HCT116 (cell line): ENCODE measurements around the gene ARID3A. TPM values are rescaled to one million over a fixed set of nuclear protein-coding genes. Genes with fewer than 3 reads are reported as not detected.

Source experiments
- ATAC-seq: fragments of 200-7000 bp; cut with Tn5 transposase; 2 replicates; pipeline ENCODE4 v1.9.1; 2020; ENCODE audit warnings: mild to moderate bottlenecking, moderate library complexity
- BruUV-seq: library from RNA; stranded (reverse); fragments of 400-500 nt; replicated peaks from 2 replicates; lab custom pipeline; 2021; lab: Mats Ljungman, UMichigan
- CTCF ChIA-PET: fragments of 300-600 bp; sonication (Branson Sonifier 250); formaldehyde crosslinking; loops from one replicate; lab custom pipeline; 2021; ENCODE audit warnings: antibody characterized with exemption; lab: Charles Lee
- POLR2A ChIA-PET: fragments of 300-600, 350-600 bp; sonication (Branson Sonifier 250); formaldehyde crosslinking; loops from one replicate; lab custom pipeline; 2021; ENCODE audit warnings: antibody characterized with exemption; lab: Charles Lee
- RAD21 ChIA-PET, 2 experiments: fragments of 300-600 bp; sonication (Branson Sonifier 250); formaldehyde crosslinking; loops; one replicate each; lab custom pipeline; 2023; ENCODE audit warnings: low total read pairs in 2 of 2; ENCODE audit not compliant: uncharacterized antibody in 2 of 2, unreplicated experiment in 2 of 2, low non-redundant PET in 1 of 2; lab: Charles Lee
- DNase-seq: peaks from one replicate; pipeline ENCODE4 v3.0.0-alpha.2; 2010; ENCODE audit warnings: low read depth, low spot score
- H2AFZ ChIP-seq: fragments of 200-600 bp; shearing (Covaris generic), sonication (generic); 2 replicates; pipeline ENCODE4 v1.6.1; 2017; ENCODE audit warnings: low read depth, mixed run types, mixed read lengths, antibody characterized with exemption, low read length; ENCODE audit not compliant: poor library complexity, severe bottlenecking
- H3K27ac ChIP-seq: 2 replicates; pipeline ENCODE4 v1.5.1; 2012; ENCODE audit warnings: low read depth, low read length
- H3K27me3 ChIP-seq: fragments of 200-600 bp; sonication (generic); 2 replicates; pipeline ENCODE4 v1.6.1; 2016; ENCODE audit warnings: mixed run types, low read length, mixed read lengths; ENCODE audit not compliant: insufficient read depth
- H3K36me3 ChIP-seq, 2 experiments: fragments of 200-500 bp in 1 of 2; fragments of 200-600 bp in 1 of 2; sonication (Bioruptor generic) in 1 of 2; sonication (generic) in 1 of 2; 2 replicates each; pipeline versions ENCODE4 v1.5.1 to v1.6.1; 2014 to 2016; ENCODE audit warnings: low read length in 2 of 2, inconsistent platforms in 1 of 2, mixed read lengths in 1 of 2, mixed run types in 1 of 2; ENCODE audit not compliant: insufficient read depth in 2 of 2, control insufficient read depth in 1 of 2
- H3K4me1 ChIP-seq, 2 experiments: fragments of 200-600 bp in 1 of 2; sonication (generic) in 1 of 2; 2 replicates each; pipeline versions ENCODE4 v1.5.1 to v1.6.1; 2012 to 2017; ENCODE audit warnings: low read length in 2 of 2, inconsistent platforms in 1 of 2, mild to moderate bottlenecking in 1 of 2, mixed read lengths in 1 of 2, mixed run types in 1 of 2, moderate library complexity in 1 of 2; ENCODE audit not compliant: insufficient read depth in 2 of 2, control insufficient read depth in 1 of 2
- H3K4me2 ChIP-seq: fragments of 200-600 bp; sonication (generic); 2 replicates; pipeline ENCODE4 v1.6.1; 2017; ENCODE audit warnings: mixed run types, low read length, mixed read lengths
- H3K4me3 ChIP-seq, 2 experiments: fragments of 200-600 bp in 1 of 2; sonication (generic) in 1 of 2; replicated peaks in 1 of 2; 2 replicates each; pipeline ENCODE4 v1.5.1; 2011 to 2016; ENCODE audit warnings: low read length in 2 of 2, control low read depth in 1 of 2, low read depth in 1 of 2, mild to moderate bottlenecking in 1 of 2, mixed read lengths in 1 of 2, mixed run types in 1 of 2
- H3K79me2 ChIP-seq: fragments of 200-600 bp; sonication (generic); 2 replicates; pipeline ENCODE4 v1.6.1; 2017; ENCODE audit warnings: mild to moderate bottlenecking, mixed run types, low read length, moderate library complexity, mixed read lengths; ENCODE audit not compliant: insufficient read depth
- H3K9ac ChIP-seq: fragments of 200-600 bp; sonication (generic); 2 replicates; pipeline ENCODE4 v1.6.1; 2016; ENCODE audit warnings: low read length, mixed read lengths
- H3K9me2 ChIP-seq: fragments of 200-600 bp; sonication (generic), shearing (Covaris generic); 2 replicates; pipeline ENCODE4 v1.6.1; 2017; ENCODE audit warnings: mixed run types, mild to moderate bottlenecking, moderate library complexity; ENCODE audit not compliant: insufficient read depth
- H3K9me3 ChIP-seq, 2 experiments: fragments of 200-500 bp in 1 of 2; fragments of 200-600 bp in 1 of 2; sonication (Bioruptor generic) in 1 of 2; sonication (generic) in 1 of 2; 2 replicates each; pipeline ENCODE4 v1.6.1; 2014 to 2017; ENCODE audit warnings: low read length in 2 of 2, mixed read lengths in 2 of 2, inconsistent platforms in 1 of 2, low read depth in 1 of 2, mild to moderate bottlenecking in 1 of 2, mixed run types in 1 of 2, moderate library complexity in 1 of 2; ENCODE audit not compliant: control insufficient read depth in 1 of 2, insufficient read depth in 1 of 2
- H4K20me1 ChIP-seq: fragments of 200-600 bp; sonication (generic), shearing (Covaris generic); 2 replicates; pipeline ENCODE4 v1.6.1; 2017; ENCODE audit warnings: mixed run types, mild to moderate bottlenecking, moderate library complexity; ENCODE audit not compliant: insufficient read depth
- CBX3 ChIP-seq: IDR thresholded peaks from 2 replicates; pipeline ENCODE4 v1.6.1; 2012; ENCODE audit warnings: low read depth
- CEBPB ChIP-seq: IDR thresholded peaks from 2 replicates; pipeline ENCODE4 v1.6.1; 2012; ENCODE audit warnings: low read depth
- ELF1 ChIP-seq: IDR thresholded peaks from 2 replicates; pipeline ENCODE4 v1.6.1; 2012; ENCODE audit warnings: low read depth, borderline replicate concordance
- EZH2phosphoT487 ChIP-seq: fragments of 200-600 bp; IDR thresholded peaks from 2 replicates; pipeline ENCODE4 v1.6.1; 2018; ENCODE audit warnings: antibody characterized with exemption, borderline replicate concordance
- FOSL1 ChIP-seq: IDR thresholded peaks from 2 replicates; pipeline ENCODE4 v1.6.1; 2012; ENCODE audit warnings: low read depth
- JUND ChIP-seq: IDR thresholded peaks from 2 replicates; pipeline ENCODE4 v1.6.1; 2012
- MAX ChIP-seq: IDR thresholded peaks from 2 replicates; pipeline ENCODE4 v1.6.1; 2012
- POLR2A ChIP-seq: IDR thresholded peaks from 2 replicates; pipeline ENCODE4 v1.7.0; 2011; ENCODE audit warnings: borderline replicate concordance; ENCODE audit not compliant: insufficient read depth, insufficient read length; ENCODE audit errors: extremely low read depth
- POLR2AphosphoS5 ChIP-seq: IDR thresholded peaks from 2 replicates; pipeline ENCODE4 v1.6.1; 2011; ENCODE audit warnings: mild to moderate bottlenecking, low read depth, low read length, moderate library complexity
- RAD21 ChIP-seq: IDR thresholded peaks from 2 replicates; pipeline ENCODE4 v1.6.1; 2012; ENCODE audit warnings: low read depth, mild to moderate bottlenecking
- SIN3A ChIP-seq: IDR thresholded peaks from 2 replicates; pipeline ENCODE4 v1.6.1; 2012; ENCODE audit warnings: low read depth
- SP1 ChIP-seq: IDR thresholded peaks from 2 replicates; pipeline ENCODE4 v1.6.1; 2012; ENCODE audit warnings: low read depth
- SRF ChIP-seq: IDR thresholded peaks from 2 replicates; pipeline ENCODE4 v1.6.1; 2012; ENCODE audit warnings: low read depth
- TCF7L2 ChIP-seq: IDR thresholded peaks from 2 replicates; pipeline ENCODE4 v1.7.0; 2011; ENCODE audit warnings: borderline replicate concordance, inconsistent platforms; ENCODE audit not compliant: insufficient read depth, insufficient read length; ENCODE audit errors: extremely low read depth
- YY1 ChIP-seq: IDR thresholded peaks from 2 replicates; pipeline ENCODE4 v1.6.1; 2011; ENCODE audit warnings: low read length, low read depth, moderate library complexity, mild to moderate bottlenecking; ENCODE audit not compliant: insufficient replicate concordance; ENCODE audit errors: extremely low read depth
- ZBTB33 ChIP-seq: IDR thresholded peaks from 2 replicates; pipeline ENCODE4 v1.6.1; 2011; ENCODE audit warnings: mild to moderate bottlenecking, low read length, moderate library complexity; ENCODE audit not compliant: insufficient replicate concordance; ENCODE audit errors: extremely low read depth
- ZFX ChIP-seq: fragments of 450-650 bp; IDR thresholded peaks from 2 replicates; pipeline ENCODE4 v1.6.1; 2017
- ZNF274 ChIP-seq: fragments of 200-500 bp; sonication (Bioruptor generic); IDR thresholded peaks from 2 replicates; pipeline ENCODE4 v1.6.1; 2014; ENCODE audit warnings: mild to moderate bottlenecking, low read depth, low read length, inconsistent platforms
- intact Hi-C: fragments of 100-400 bp; cut with micrococcal nuclease; formaldehyde crosslinking; loops from 2 replicates; pipeline ENCODE4 v1.10.0; 2022
- total RNA-seq: library from RNA; stranded (reverse); gene quantifications from one replicate; pipeline ENCODE4 v1.2.1, GENCODE V29; 2021; ENCODE audit not compliant: unreplicated experiment
- TF ChIP-seq, protein P1 (sequence below), 3 experiments: fragments of 200-600 bp in 1 of 3; sonication (generic) in 1 of 3; IDR thresholded peaks in 2 of 3; conservative IDR thresholded peaks in 1 of 3; 2 replicates each; pipeline ENCODE4 v1.5.1; 2012 to 2017; ENCODE audit warnings: low read depth in 2 of 3, low read length in 2 of 3, antibody characterized with exemption in 1 of 3, borderline replicate concordance in 1 of 3, control low read depth in 1 of 3, mild to moderate bottlenecking in 1 of 3, mixed read lengths in 1 of 3, mixed run types in 1 of 3, moderate library complexity in 1 of 3; ENCODE audit not compliant: insufficient read depth in 1 of 3
- TF ChIP-seq, protein P2 (sequence below): IDR thresholded peaks from 2 replicates; pipeline ENCODE4 v1.6.1; 2012; ENCODE audit warnings: low read depth

Gene ARID3A
- total RNA-seq, 1 experiment from 2014 or later: 21.8 TPM

DNA sequence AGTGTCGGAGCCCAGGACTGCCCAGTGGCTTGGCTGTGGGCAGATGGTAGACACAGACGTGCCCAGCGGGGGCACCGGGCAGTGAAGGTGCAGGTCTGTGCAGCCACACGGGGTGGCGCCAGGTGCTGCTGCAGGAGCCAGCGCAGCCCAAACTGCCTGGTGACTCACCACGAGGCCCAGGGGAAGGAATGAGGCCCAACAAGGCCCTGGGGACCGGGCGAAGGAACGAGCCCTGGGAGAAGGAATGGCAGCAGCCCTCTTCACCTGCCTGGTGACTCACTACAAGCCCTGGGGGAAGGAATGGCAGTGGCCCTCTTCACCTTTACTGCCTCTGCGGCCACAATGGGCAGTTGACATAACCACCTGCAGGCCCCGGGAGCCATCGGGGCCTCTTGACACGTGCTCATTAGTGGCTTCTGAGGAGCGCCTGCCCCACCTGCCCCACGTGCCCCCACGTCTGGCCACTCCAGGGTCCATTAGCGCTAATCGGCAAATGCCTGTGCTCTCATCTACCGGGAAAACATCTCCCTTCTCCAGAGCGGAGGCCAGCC lies 42.1 kb upstream of the ARID3A start:
- Histone ChIP-seq H3K27me3 (no peaks in the 10 kb centered on the region), H3K4me2 (peak overlapping the region; percentile 60), H4K20me1 (no peaks in the 10 kb centered on the region), H3K4me1 (peaks cover 20 to 22% of the 10 kb centered on the region in 2 experiments), H3K4me3 (no peak overlapping the region), H3K9me2 (no peaks in the 10 kb centered on the region), H3K9me3 (no peaks in the 10 kb centered on the region), H3K79me2 (no peaks in the 10 kb centered on the region), H2AFZ (no peak overlapping the region), H3K27ac (peak overlapping the region; percentile 77), H3K9ac (peak overlapping the region; percentile 57), H3K36me3 (peaks cover 5 to 11% of the 10 kb centered on the region in 2 experiments; a peak in 3 of 4 replicates)
- ChIA-PET CTCF (no interaction called here), POLR2A (no interaction called here), RAD21 (interaction anchor here in 1 of 2 experiments (0.8 kb wide), 1 partner anchor 10 kb away, joined by 3 read pairs; the partner anchor contains the start of gene RNU6-9)
- BruUV-seq: no TSS peak
- ATAC-seq (peak; percentile 95), DNase-seq (peak; percentile 91)
- intact Hi-C loops: loop anchor here (1.0 to 2.0 kb wide), 2 partner anchors 25 to 34 kb away; partner anchors contain the start of gene KISS1R
- TF ChIP-seq TCF7L2 (no peak), ZFX (peak; percentile 70; the same call in 1 of the 2 replicates), SIN3A (no peak; the same call in none of the 2 replicates), SP1 (peak; percentile 85), ZNF274 (no peak), ELF1 (no peak), SRF (no peak; the same call in 1 of the 2 replicates), ZBTB33 (peak; percentile 77), POLR2A (no peak), EZH2phosphoT487 (no peak), RAD21 (peak; percentile 96), CBX3 (peak; percentile 97), YY1 (peak; percentile 20), JUND (peak; percentile 95), FOSL1 (peak; percentile 92), POLR2AphosphoS5 (peak; percentile 67), CEBPB (no peak), MAX (peak; percentile 96)
- TF ChIP-seq, protein P1, sequence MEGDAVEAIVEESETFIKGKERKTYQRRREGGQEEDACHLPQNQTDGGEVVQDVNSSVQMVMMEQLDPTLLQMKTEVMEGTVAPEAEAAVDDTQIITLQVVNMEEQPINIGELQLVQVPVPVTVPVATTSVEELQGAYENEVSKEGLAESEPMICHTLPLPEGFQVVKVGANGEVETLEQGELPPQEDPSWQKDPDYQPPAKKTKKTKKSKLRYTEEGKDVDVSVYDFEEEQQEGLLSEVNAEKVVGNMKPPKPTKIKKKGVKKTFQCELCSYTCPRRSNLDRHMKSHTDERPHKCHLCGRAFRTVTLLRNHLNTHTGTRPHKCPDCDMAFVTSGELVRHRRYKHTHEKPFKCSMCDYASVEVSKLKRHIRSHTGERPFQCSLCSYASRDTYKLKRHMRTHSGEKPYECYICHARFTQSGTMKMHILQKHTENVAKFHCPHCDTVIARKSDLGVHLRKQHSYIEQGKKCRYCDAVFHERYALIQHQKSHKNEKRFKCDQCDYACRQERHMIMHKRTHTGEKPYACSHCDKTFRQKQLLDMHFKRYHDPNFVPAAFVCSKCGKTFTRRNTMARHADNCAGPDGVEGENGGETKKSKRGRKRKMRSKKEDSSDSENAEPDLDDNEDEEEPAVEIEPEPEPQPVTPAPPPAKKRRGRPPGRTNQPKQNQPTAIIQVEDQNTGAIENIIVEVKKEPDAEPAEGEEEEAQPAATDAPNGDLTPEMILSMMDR (IDR thresholded peaks at IDR 0.05 in 2 of 3, conservative IDR thresholded peaks at IDR 0.05 in 1 of 3; ENCODE audit: borderline replicate concordance in 1 of 3, insufficient read depth in 1 of 3, low read depth in 2 of 3, low read length in 2 of 3): peak; percentile 72 to 90 (median 80)
- TF ChIP-seq, protein P2, sequence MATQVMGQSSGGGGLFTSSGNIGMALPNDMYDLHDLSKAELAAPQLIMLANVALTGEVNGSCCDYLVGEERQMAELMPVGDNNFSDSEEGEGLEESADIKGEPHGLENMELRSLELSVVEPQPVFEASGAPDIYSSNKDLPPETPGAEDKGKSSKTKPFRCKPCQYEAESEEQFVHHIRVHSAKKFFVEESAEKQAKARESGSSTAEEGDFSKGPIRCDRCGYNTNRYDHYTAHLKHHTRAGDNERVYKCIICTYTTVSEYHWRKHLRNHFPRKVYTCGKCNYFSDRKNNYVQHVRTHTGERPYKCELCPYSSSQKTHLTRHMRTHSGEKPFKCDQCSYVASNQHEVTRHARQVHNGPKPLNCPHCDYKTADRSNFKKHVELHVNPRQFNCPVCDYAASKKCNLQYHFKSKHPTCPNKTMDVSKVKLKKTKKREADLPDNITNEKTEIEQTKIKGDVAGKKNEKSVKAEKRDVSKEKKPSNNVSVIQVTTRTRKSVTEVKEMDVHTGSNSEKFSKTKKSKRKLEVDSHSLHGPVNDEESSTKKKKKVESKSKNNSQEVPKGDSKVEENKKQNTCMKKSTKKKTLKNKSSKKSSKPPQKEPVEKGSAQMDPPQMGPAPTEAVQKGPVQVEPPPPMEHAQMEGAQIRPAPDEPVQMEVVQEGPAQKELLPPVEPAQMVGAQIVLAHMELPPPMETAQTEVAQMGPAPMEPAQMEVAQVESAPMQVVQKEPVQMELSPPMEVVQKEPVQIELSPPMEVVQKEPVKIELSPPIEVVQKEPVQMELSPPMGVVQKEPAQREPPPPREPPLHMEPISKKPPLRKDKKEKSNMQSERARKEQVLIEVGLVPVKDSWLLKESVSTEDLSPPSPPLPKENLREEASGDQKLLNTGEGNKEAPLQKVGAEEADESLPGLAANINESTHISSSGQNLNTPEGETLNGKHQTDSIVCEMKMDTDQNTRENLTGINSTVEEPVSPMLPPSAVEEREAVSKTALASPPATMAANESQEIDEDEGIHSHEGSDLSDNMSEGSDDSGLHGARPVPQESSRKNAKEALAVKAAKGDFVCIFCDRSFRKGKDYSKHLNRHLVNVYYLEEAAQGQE: no peak
